SK-N-SH (cell line): ENCODE results near the gene GOLPH3L.

Source experiments
- FOSL2 ChIP-seq: IDR thresholded peaks from 2 replicates; pipeline ENCODE4 v1.4.0; 2012; ENCODE audit warnings: low read depth, mild to moderate bottlenecking, moderate library complexity, borderline replicate concordance
- FOXM1 ChIP-seq: IDR thresholded peaks from 2 replicates; pipeline ENCODE4 v1.4.0; 2012; ENCODE audit warnings: low read depth, mild to moderate bottlenecking
- MXI1 ChIP-seq: IDR thresholded peaks from 2 replicates; pipeline ENCODE4 v1.6.1; 2012; ENCODE audit warnings: mild to moderate bottlenecking, low read depth, low read length, improper control_type of control experiment
- POLR2AphosphoS5 ChIP-seq: IDR thresholded peaks from 2 replicates; pipeline ENCODE4 v1.6.1; 2012; ENCODE audit warnings: low read depth, low read length
- RAD21 ChIP-seq: IDR thresholded peaks from 2 replicates; pipeline ENCODE4 v1.6.1; 2012; ENCODE audit warnings: mild to moderate bottlenecking, low read length
- SIN3A ChIP-seq: IDR thresholded peaks from 2 replicates; pipeline ENCODE4 v1.6.1; 2012; ENCODE audit warnings: low read depth, mild to moderate bottlenecking, low read length, moderate library complexity, borderline replicate concordance
- TAF1 ChIP-seq: IDR thresholded peaks from 2 replicates; pipeline ENCODE4 v1.6.1; 2012; ENCODE audit warnings: low read depth, mild to moderate bottlenecking, low read length, moderate library complexity, borderline replicate concordance
- TEAD4 ChIP-seq: IDR thresholded peaks from 2 replicates; pipeline ENCODE4 v1.4.0; 2012; ENCODE audit warnings: mild to moderate bottlenecking, borderline replicate concordance; ENCODE audit not compliant: insufficient read depth
- YY1 ChIP-seq: IDR thresholded peaks from 2 replicates; pipeline ENCODE4 v1.4.0; 2012; ENCODE audit warnings: low read depth, mild to moderate bottlenecking
- TF ChIP-seq, protein P1 (sequence below): fragments of 200-600 bp; sonication (generic); IDR thresholded peaks from 2 replicates; pipeline ENCODE4 v1.6.1; 2017; ENCODE audit warnings: antibody characterized with exemption, mild to moderate bottlenecking, moderate library complexity

DNA sequence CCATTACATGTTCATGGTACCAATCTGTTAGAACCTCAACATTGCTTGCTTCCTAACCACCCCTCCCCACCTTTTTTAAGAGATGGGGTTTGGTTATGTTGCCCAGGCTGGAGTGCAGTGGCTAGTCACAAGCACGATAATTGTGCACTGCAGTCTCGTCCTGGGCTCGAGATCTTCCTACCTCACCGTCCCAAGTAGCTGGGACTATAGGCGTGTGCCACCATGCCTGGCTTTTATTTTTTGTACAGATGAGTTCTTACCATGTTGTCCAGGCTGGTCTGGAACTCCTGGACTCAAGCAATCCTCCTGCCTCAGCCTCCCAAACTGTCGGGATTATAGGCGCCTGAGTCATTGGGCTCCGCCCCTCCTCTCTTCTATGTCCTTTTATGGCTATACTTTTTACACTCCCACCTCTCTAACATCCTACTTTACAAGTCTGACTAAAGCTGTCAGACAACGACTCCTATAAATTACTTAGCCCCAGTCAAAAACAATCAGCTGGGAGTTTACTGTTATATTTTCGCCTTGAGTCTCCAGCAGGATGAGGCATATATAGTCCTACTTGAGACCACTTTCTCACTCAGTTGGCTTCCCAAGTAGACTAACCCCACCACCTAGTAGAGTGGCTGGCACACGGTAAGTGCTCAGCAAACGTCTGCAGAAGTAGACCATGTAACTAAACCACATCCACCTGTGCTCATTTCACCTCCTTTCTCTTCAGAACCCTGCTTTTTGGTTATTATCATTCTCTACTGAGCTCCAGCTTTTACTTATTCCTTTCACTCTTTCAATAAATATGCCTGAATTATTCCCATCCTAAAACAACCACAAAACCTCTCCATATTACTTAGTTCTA is 81.4 kb downstream of the GOLPH3L start:
- TF ChIP-seq RAD21 = no peak
- TF ChIP-seq, protein P1, sequence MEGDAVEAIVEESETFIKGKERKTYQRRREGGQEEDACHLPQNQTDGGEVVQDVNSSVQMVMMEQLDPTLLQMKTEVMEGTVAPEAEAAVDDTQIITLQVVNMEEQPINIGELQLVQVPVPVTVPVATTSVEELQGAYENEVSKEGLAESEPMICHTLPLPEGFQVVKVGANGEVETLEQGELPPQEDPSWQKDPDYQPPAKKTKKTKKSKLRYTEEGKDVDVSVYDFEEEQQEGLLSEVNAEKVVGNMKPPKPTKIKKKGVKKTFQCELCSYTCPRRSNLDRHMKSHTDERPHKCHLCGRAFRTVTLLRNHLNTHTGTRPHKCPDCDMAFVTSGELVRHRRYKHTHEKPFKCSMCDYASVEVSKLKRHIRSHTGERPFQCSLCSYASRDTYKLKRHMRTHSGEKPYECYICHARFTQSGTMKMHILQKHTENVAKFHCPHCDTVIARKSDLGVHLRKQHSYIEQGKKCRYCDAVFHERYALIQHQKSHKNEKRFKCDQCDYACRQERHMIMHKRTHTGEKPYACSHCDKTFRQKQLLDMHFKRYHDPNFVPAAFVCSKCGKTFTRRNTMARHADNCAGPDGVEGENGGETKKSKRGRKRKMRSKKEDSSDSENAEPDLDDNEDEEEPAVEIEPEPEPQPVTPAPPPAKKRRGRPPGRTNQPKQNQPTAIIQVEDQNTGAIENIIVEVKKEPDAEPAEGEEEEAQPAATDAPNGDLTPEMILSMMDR = no peak
- no peak for TF ChIP-seq FOXM1
- TF ChIP-seq POLR2AphosphoS5 = no peak
- no peak for TF ChIP-seq FOSL2
- TF ChIP-seq MXI1 = no peak
- TF ChIP-seq SIN3A = no peak
- no peak for TF ChIP-seq YY1
- TF ChIP-seq TAF1 = no peak
- TF ChIP-seq TEAD4 = no peak
